DOHH2 (cell line): ENCODE results near the gene C19orf53.

ENCODE experiments used
- EZH2phosphoT487 ChIP-seq: fragments of 200-600 bp; sonication (generic); IDR thresholded peaks from 2 replicates; pipeline ENCODE4 v1.6.1; 2017; ENCODE audit warnings: borderline replicate concordance, mild to moderate bottlenecking, antibody characterized with exemption, low read length, moderate library complexity, mixed read lengths
- TF ChIP-seq, protein P1 (sequence below): fragments of 200-600 bp; sonication (generic); IDR thresholded peaks from one replicate; pipeline ENCODE4 v1.5.1; 2014; ENCODE audit warnings: antibody characterized with exemption, mild to moderate bottlenecking, low read depth, low read length; ENCODE audit not compliant: poor library complexity, severe bottlenecking

DNA sequence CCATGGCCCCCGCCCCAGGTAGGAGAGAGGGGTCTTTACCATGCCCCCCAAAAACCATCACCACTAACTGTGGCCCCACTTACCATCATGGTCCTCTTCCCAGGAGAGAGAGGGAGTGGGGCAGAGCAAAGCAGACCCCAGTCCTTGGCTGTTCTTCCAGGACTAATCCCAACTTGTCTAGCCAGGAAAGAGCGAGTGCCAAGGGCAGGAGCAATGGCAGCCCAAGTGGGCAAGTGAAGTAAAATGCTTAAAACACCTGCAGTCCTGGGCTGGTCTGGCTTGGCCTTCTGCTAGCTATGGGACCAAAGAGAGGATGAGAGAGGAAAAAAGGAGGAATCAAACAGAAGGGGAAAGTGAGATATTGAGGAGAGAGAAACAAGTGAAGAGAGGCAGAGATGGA, 38.9 kb downstream of the C19orf53 start:
- TF ChIP-seq, protein P1, sequence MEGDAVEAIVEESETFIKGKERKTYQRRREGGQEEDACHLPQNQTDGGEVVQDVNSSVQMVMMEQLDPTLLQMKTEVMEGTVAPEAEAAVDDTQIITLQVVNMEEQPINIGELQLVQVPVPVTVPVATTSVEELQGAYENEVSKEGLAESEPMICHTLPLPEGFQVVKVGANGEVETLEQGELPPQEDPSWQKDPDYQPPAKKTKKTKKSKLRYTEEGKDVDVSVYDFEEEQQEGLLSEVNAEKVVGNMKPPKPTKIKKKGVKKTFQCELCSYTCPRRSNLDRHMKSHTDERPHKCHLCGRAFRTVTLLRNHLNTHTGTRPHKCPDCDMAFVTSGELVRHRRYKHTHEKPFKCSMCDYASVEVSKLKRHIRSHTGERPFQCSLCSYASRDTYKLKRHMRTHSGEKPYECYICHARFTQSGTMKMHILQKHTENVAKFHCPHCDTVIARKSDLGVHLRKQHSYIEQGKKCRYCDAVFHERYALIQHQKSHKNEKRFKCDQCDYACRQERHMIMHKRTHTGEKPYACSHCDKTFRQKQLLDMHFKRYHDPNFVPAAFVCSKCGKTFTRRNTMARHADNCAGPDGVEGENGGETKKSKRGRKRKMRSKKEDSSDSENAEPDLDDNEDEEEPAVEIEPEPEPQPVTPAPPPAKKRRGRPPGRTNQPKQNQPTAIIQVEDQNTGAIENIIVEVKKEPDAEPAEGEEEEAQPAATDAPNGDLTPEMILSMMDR: no peak
- TF ChIP-seq EZH2phosphoT487: no peak
